HepG2 (cell line): ENCODE results near the gene KIF1C. TPM values are rescaled to one million over a fixed set of nuclear protein-coding genes. Genes with fewer than 3 reads are reported as not detected.
A peak's percentile ranks its signal among the peaks of the same experiment; 100 is the strongest.

Experiments
- ARID4A ChIP-seq: sonication (generic); formaldehyde crosslinking; IDR thresholded peaks from 2 replicates; pipeline ENCODE4 v1.5.0; 2020; ENCODE audit warnings: mild to moderate bottlenecking, missing genetic modification reagents, borderline replicate concordance
- ASH2L ChIP-seq: fragments of 300-600, 200-600 bp; sonication (generic); IDR thresholded peaks from 2 replicates; pipeline ENCODE4 v1.7.0; 2017; ENCODE audit warnings: low read depth, mild to moderate bottlenecking, moderate library complexity, mixed read lengths, low read length; ENCODE audit not compliant: insufficient read length
- DPF2 ChIP-seq: sonication (generic); formaldehyde crosslinking; IDR thresholded peaks from 2 replicates; pipeline ENCODE4 v1.4.0; 2020; ENCODE audit warnings: mild to moderate bottlenecking, low read depth, missing genetic modification reagents, borderline replicate concordance
- FOXO4 ChIP-seq: sonication (generic); formaldehyde crosslinking; conservative IDR thresholded peaks from 2 replicates; pipeline ENCODE4 v1.8.1; 2023; ENCODE audit warnings: missing genetic modification reagents
- HMG20B ChIP-seq: conservative IDR thresholded peaks from 2 replicates; pipeline ENCODE4 v1.6.1; 2016; ENCODE audit warnings: missing genetic modification reagents, missing compliant biosample characterization
- KIAA2018 ChIP-seq: sonication (generic); formaldehyde crosslinking; IDR thresholded peaks from 2 replicates; pipeline ENCODE4 v1.5.0; 2020; ENCODE audit warnings: mild to moderate bottlenecking, missing genetic modification reagents, borderline replicate concordance
- NCOA1 ChIP-seq: sonication (generic); formaldehyde crosslinking; IDR thresholded peaks from 2 replicates; pipeline ENCODE4 v1.9.0; 2021; ENCODE audit warnings: missing genetic modification reagents
- NFIB ChIP-seq: sonication (generic); formaldehyde crosslinking; IDR thresholded peaks from 2 replicates; pipeline ENCODE4 v1.9.0; 2021; ENCODE audit warnings: missing genetic modification reagents, mild to moderate bottlenecking, borderline replicate concordance
- RAD51 ChIP-seq: fragments of 450-650 bp; IDR thresholded peaks from 2 replicates; pipeline ENCODE4 v1.6.1; 2016; ENCODE audit warnings: borderline replicate concordance
- TERF1 ChIP-seq: sonication (generic); formaldehyde crosslinking; IDR thresholded peaks from 2 replicates; pipeline ENCODE4 v1.8.0; 2022; ENCODE audit warnings: mild to moderate bottlenecking, missing genetic modification reagents, moderate library complexity
- ZNF672 ChIP-seq: sonication (generic); formaldehyde crosslinking; IDR thresholded peaks from 2 replicates; pipeline ENCODE4 v1.8.1; 2022; ENCODE audit warnings: missing genetic modification reagents
- polyA plus RNA-seq, 8 experiments: library from polyadenylated mRNA; depleted of rRNA in 3 of 8; stranded (reverse) in 7 of 8; unstranded in 1 of 8; fragments of >200 nt; fragmentation: Illumina TruSeq in 4 of 8; extraction: Trizol in 4 of 8; gene quantifications; 2 replicates each; pipeline versions ENCODE4 v1.2.1 to v1.2.3, GENCODE V29; 2011 to 2016; ENCODE audit warnings: low read depth in 4 of 8, missing spikeins in 1 of 8, mixed read lengths in 1 of 8; ENCODE audit not compliant: insufficient read depth in 1 of 8
- total RNA-seq, 5 experiments: library from RNA; depleted of rRNA; stranded (reverse); fragments of >200 nt; fragmentation: Illumina TruSeq; extraction: Trizol; gene quantifications; 2 replicates each; pipeline ENCODE4 v1.2.3, GENCODE V29; 2016; ENCODE audit warnings: low read depth in 1 of 5

KIF1C gene
- total and polyA plus RNA-seq, 2 of the 13 experiments (the other 11 are each of a cell fraction or from before 2014, with no cell fraction given), result 70.0 to 104 TPM

GRCh38 chr17:4967539-4968485 is 29.9 kb upstream of the KIF1C start, which contains the start of gene SPAG7 (continued):
- TF ChIP-seq ARID4A (CRISPR knock-in tag) (peak; percentile 83; the same call in 1 of the 2 replicates), HMG20B (CRISPR knock-in tag) (no peak; the same call in 1 of the 2 replicates), FOXO4 (0 out of 2 replicates have a peak, but pooled peaks have one; percentile 91), ZNF672 (no peak), DPF2 (no peak), NFIB (peak; percentile 77; the same call in 1 of the 2 replicates), ASH2L (peak; percentile 71), RAD51 (no peak), NCOA1 (CRISPR knock-in tag) (0 out of 2 replicates have a peak, but pooled peaks have one; percentile 35), TERF1 (peak; percentile 79; the same call in 1 of the 2 replicates), KIAA2018 (no peak)
